PC-9 (cell line): ENCODE data around the gene CASQ2. TPM values are rescaled to one million over a fixed set of nuclear protein-coding genes. Genes with fewer than 3 reads are reported as not detected.
A peak's percentile ranks its signal among the peaks of the same experiment; 100 is the strongest.

ENCODE experiments used
- Bru-seq: library from RNA; stranded (reverse); fragments of 400-500 nt; gene quantifications from one replicate; lab custom pipeline; 2021; lab: Mats Ljungman, UMichigan
- BruChase-seq, 2 experiments: library from RNA; stranded (reverse); fragments of 400-500 nt; gene quantifications; one replicate each; lab custom pipeline; 2021; lab: Mats Ljungman, UMichigan
- BruUV-seq: library from RNA; stranded (reverse); fragments of 400-500 nt; replicated peaks from 2 replicates; lab custom pipeline; 2021; lab: Mats Ljungman, UMichigan
- CTCF ChIA-PET: fragments of 300-600 bp; sonication (Branson Sonifier 250); formaldehyde crosslinking; loops from one replicate; lab custom pipeline; 2022; ENCODE audit warnings: antibody characterized with exemption; lab: Charles Lee
- POLR2A ChIA-PET: fragments of 300-600 bp; sonication (Branson Sonifier 250); formaldehyde crosslinking; loops from one replicate; lab custom pipeline; 2022; ENCODE audit warnings: antibody characterized with exemption; ENCODE audit not compliant: unreplicated experiment; lab: Charles Lee
- DNase-seq, 2 experiments: peaks; one replicate each; pipeline versions ENCODE4 v3.0.0 to v3.0.0-alpha.2; 2015 to 2022; ENCODE audit warnings: mixed read lengths in 1 of 2
- H2AFZ ChIP-seq: fragments of 200-600 bp; sonication (generic); 2 replicates; pipeline ENCODE4 v1.8.1; 2017; ENCODE audit warnings: antibody characterized with exemption
- H3F3A ChIP-seq: fragments of 200-600 bp; sonication (generic); 2 replicates; pipeline ENCODE4 v1.8.1; 2017; ENCODE audit warnings: antibody characterized with exemption, mild to moderate bottlenecking, low read depth; ENCODE audit not compliant: insufficient read depth
- H3K27ac ChIP-seq: fragments of 200-600 bp; sonication (generic); 2 replicates; pipeline ENCODE4 v1.6.1; 2016; ENCODE audit warnings: mixed run types
- H3K27me3 ChIP-seq: fragments of 200-600 bp; sonication (generic); 2 replicates; pipeline ENCODE4 v1.6.1; 2016; ENCODE audit warnings: low read depth, mixed run types; ENCODE audit not compliant: insufficient read depth
- H3K36me3 ChIP-seq: fragments of 200-600 bp; sonication (generic); 2 replicates; pipeline ENCODE4 v1.6.1; 2016; ENCODE audit warnings: low read depth, mixed run types
- H3K4me1 ChIP-seq: fragments of 200-600 bp; sonication (generic); replicated peaks from 2 replicates; pipeline ENCODE4 v1.6.1; 2016; ENCODE audit warnings: mixed run types; ENCODE audit not compliant: insufficient read depth
- H3K4me2 ChIP-seq: fragments of 200-600 bp; sonication (generic); 2 replicates; pipeline ENCODE4 v1.6.1; 2017; ENCODE audit warnings: mixed run types
- H3K4me3 ChIP-seq: fragments of 200-600 bp; sonication (generic); 2 replicates; pipeline ENCODE4 v1.6.1; 2016; ENCODE audit warnings: mixed run types
- H3K79me2 ChIP-seq: fragments of 200-600 bp; sonication (generic); 2 replicates; pipeline ENCODE4 v1.6.1; 2017; ENCODE audit warnings: low read depth, mixed run types
- H3K9me2 ChIP-seq: fragments of 200-600 bp; sonication (generic); 2 replicates; pipeline ENCODE4 v1.8.1; 2017; ENCODE audit warnings: mild to moderate bottlenecking; ENCODE audit not compliant: insufficient read depth
- H3K9me3 ChIP-seq: fragments of 200-600 bp; sonication (generic); 2 replicates; pipeline ENCODE4 v1.8.1; 2016; ENCODE audit warnings: low read depth; ENCODE audit not compliant: insufficient read depth
- H4K20me1 ChIP-seq: fragments of 200-600 bp; sonication (generic); 2 replicates; pipeline ENCODE4 v1.8.1; 2017; ENCODE audit not compliant: insufficient read depth
- EZH2 ChIP-seq: fragments of 200-600 bp; sonication (generic); IDR thresholded peaks from 2 replicates; pipeline ENCODE4 v1.8.0; 2017; ENCODE audit warnings: antibody characterized with exemption, low read depth
- intact Hi-C: fragments of 100-400 bp; cut with micrococcal nuclease; formaldehyde crosslinking; loops from one replicate; pipeline ENCODE4 v1.10.0; 2022; ENCODE audit not compliant: unreplicated experiment
- long read RNA-seq: library from polyadenylated mRNA; stranded (forward); transcript quantifications from one replicate; pipeline ENCODE4 v2.0.0, GENCODE V29; 2022
- total RNA-seq: library from RNA; stranded (reverse); gene quantifications from 2 replicates; pipeline ENCODE4 v1.2.3, GENCODE V29; 2021
- TF ChIP-seq, protein P1 (sequence below): fragments of 200-600 bp; sonication (generic); conservative IDR thresholded peaks from 2 replicates; pipeline ENCODE4 v1.6.1; 2017; ENCODE audit warnings: mixed run types, antibody characterized with exemption, mild to moderate bottlenecking, moderate library complexity

CASQ2 gene
- total RNA-seq = not detected in 2 replicates
- percentile 6 among the genes with signal in this experiment for Bru-seq, nascent RNA
- BruChase-seq, experiment 1, labeled RNA remaining after a 2-hour chase = not detected
- percentile 1 among the genes with signal in this experiment for BruChase-seq, experiment 2, labeled RNA remaining after a 6-hour chase
- long read RNA-seq = 0 reads

DNA sequence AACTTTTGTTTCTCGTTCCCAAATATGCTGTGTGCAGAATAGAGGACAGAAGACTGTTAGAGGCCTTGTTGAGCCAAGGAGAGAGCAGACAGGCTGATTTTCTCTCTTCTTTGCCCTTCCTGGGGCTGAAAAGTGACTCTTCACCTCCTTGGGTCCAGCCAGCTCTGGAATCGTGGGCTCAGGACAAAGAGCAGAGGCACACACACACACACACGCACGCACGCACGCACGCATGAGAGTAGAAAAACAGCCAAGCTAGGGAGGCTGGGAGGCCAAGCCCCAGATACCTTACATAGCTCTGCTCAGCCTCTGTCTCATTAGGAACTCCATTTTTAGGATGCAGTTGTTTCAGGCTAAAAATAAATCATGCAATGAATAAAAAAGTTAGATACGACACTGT is at the start of gene CASQ2:
Gene CASQ2 (minus strand): TSS at position 166 of the 400 bp plus-strand sequence. CDS start 173 bp downstream, outside the sequence.
- Histone ChIP-seq H2AFZ (no peak within 1 kb of the TSS), H4K20me1 (no peaks in the 10 kb centered on the region), H3K27me3 (no peaks in the 10 kb centered on the region), H3K36me3 (no peaks in the 10 kb centered on the region), H3K4me3 (no peak within 1 kb of the TSS), H3K4me2 (no peak within 1 kb of the TSS), H3K4me1 (peaks cover 18% of the 10 kb centered on the region), H3F3A (no peaks in the 10 kb centered on the region), H3K79me2 (no peaks in the 10 kb centered on the region), H3K27ac (no peak within 1 kb of the TSS), H3K9me2 (no peaks in the 10 kb centered on the region), H3K9me3 (no peaks in the 10 kb centered on the region)
- no peak for DNase-seq
- intact Hi-C loops = no loop called here
- ChIA-PET CTCF (no interaction called here), POLR2A (no interaction called here)
- TF ChIP-seq, protein P1, sequence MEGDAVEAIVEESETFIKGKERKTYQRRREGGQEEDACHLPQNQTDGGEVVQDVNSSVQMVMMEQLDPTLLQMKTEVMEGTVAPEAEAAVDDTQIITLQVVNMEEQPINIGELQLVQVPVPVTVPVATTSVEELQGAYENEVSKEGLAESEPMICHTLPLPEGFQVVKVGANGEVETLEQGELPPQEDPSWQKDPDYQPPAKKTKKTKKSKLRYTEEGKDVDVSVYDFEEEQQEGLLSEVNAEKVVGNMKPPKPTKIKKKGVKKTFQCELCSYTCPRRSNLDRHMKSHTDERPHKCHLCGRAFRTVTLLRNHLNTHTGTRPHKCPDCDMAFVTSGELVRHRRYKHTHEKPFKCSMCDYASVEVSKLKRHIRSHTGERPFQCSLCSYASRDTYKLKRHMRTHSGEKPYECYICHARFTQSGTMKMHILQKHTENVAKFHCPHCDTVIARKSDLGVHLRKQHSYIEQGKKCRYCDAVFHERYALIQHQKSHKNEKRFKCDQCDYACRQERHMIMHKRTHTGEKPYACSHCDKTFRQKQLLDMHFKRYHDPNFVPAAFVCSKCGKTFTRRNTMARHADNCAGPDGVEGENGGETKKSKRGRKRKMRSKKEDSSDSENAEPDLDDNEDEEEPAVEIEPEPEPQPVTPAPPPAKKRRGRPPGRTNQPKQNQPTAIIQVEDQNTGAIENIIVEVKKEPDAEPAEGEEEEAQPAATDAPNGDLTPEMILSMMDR = no peak
- TF ChIP-seq EZH2 = no peak
- BruUV-seq = no TSS peak

DNA sequence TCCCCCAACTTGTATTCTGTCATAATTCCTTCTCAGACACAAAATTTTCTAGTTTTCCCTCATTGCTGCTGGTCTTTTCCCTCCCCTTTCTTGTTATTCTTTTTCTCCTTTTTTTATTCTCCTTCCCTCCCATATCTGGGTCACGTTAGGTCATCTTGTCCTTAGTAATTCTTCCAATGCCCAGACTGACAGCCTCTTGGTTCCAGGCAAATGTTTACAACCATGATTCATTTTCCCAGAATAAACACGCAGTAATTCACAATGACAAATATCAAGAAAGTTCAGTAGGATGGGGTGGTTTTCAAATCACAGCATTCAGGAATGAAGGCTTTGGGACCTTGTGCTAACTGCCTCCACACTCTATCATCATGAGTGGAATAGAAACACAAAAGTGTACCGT is 47.2 kb upstream of the CASQ2 start:
- H3K4me3 ChIP-seq = no peak overlapping the region
- POLR2A ChIA-PET = no interaction called here
- no peaks in the 10 kb centered on the region for H3K9me3 ChIP-seq
- no peaks in the 10 kb centered on the region for H3K36me3 ChIP-seq
- CTCF ChIA-PET = no interaction called here
- intact Hi-C loops = no loop called here
- H3K4me1 ChIP-seq = no peaks in the 10 kb centered on the region
- no peak for DNase-seq
- TF ChIP-seq, protein P1 = no peak
- TF ChIP-seq EZH2 = no peak
- H3K27me3 ChIP-seq = no peaks in the 10 kb centered on the region
- H3K27ac ChIP-seq = no peak overlapping the region
- no peaks in the 10 kb centered on the region for H3F3A ChIP-seq
- BruUV-seq = no TSS peak
- H2AFZ ChIP-seq = peak overlapping the region; percentile 4; the same call in 1 of the 2 replicates
- H3K79me2 ChIP-seq = no peaks in the 10 kb centered on the region
- H3K4me2 ChIP-seq = no peak overlapping the region
- H4K20me1 ChIP-seq = no peaks in the 10 kb centered on the region
- H3K9me2 ChIP-seq = no peaks in the 10 kb centered on the region

DNA sequence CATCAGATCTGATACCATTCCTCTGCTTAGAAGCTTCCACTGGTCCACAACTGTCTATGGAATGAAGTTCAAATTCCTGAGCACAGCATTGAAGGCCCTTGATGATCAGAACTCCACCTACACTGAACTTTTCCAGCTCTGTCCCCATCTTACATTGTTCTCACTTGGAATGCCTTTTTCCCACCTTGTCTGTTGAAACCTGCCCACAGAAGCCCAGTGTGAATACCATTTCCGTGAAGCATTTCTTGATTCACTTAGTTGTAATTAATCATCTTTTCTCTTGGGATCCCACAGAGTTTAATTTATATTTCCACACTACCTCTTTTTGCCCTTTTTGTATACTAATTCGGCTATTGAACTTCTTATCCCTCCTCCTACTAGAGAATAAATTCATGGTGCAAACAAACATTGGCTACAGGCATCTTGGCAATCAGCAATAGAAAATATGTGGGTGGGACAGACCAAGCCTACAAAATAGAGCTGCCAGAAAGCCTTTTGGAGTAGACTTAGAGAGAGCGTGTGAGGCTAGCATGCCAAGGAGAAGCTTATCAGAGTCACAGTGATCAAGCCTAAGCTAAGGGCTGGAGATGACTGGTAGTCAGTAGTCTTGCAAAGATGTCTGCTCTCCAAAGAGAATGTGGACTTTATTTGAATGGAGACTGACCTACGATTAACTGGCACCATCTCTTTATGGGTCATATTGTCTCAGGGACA is 46.3 kb upstream of the CASQ2 start:
- TF ChIP-seq, protein P1 = no peak
- TF ChIP-seq EZH2 = no peak
- no peaks in the 10 kb centered on the region for H3K79me2 ChIP-seq
- H3F3A ChIP-seq = no peaks in the 10 kb centered on the region
- H3K9me2 ChIP-seq = no peaks in the 10 kb centered on the region
- H4K20me1 ChIP-seq = no peaks in the 10 kb centered on the region
- H3K4me1 ChIP-seq = no peaks in the 10 kb centered on the region
- H3K9me3 ChIP-seq = no peaks in the 10 kb centered on the region
- no peak overlapping the region for H3K27ac ChIP-seq
- intact Hi-C loops = no loop called here
- ChIA-PET POLR2A (no interaction called here), CTCF (no interaction called here)
- no TSS peak for BruUV-seq
- H3K36me3 ChIP-seq = no peaks in the 10 kb centered on the region
- DNase-seq = peak in 1 of 2 experiments; percentile 6
- no peak overlapping the region for H3K4me3 ChIP-seq
- no peaks in the 10 kb centered on the region for H3K27me3 ChIP-seq
- H3K4me2 ChIP-seq = no peak overlapping the region
- H2AFZ ChIP-seq = no peak overlapping the region
